SH-SY5Y (cell line): ENCODE data around the gene GALNTL6.

Source experiments
- GATA2 ChIP-seq: IDR thresholded peaks from 2 replicates; pipeline ENCODE4 v1.6.1; 2011; ENCODE audit warnings: mild to moderate bottlenecking, low read depth, low read length
- GATA3 ChIP-seq: IDR thresholded peaks from 2 replicates; pipeline ENCODE4 v1.6.1; 2011; ENCODE audit warnings: low read depth, mild to moderate bottlenecking, low read length, moderate library complexity

DNA sequence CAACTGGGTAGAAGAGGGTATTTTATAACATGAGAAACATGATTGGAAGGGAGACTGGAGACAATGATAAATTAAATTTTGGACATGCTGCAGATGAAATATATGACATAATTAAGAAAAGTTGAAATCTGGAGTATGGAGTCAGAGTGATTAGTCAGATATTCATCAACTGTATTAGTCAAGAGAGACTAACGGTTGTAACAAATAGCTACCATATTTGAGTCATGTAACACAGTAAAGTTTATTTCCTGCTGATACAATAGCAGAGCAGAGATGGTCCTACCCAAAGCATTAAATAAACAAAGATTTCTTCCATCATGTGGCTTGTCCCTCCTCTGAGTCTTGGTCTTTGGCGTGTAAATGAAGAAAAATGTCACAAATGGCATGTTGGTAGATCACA lies 321.3 kb downstream of the GALNTL6 start:
- TF ChIP-seq GATA2 (no peak), GATA3 (no peak)
